ENCODE results near the gene GREM2. TPM values are rescaled to one million over a fixed set of nuclear protein-coding genes. Genes with fewer than 3 reads are reported as not detected.
A peak's percentile ranks its signal among the peaks of the same experiment; 100 is the strongest.

GREM2 gene
- total and polyA plus RNA-seq, 2 experiments from 2014 or later, result 0.18 to 0.21 TPM

DNA sequence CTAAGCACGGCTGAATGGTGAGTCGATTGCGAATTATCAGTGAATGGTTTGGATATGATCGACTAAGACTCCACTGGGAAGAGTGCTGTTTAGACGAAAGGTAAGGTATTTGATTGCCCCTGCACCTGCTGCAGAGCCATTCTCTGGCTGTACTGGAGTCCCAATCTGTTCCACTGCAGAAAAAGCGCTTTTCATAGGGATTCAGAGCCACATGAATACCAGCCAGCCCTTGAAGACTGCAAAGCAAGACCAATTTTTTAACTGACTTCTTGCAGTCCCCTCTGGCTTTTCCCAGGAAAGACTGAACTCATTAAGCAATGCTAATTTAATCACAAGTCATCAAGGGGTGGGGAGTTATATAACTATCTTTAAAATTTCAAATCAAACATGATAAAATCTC lies 1.3 kb downstream of the GREM2 start:
- TF ChIP-seq EZH2 (IDR thresholded peaks at IDR 0.05; ENCODE audit: low read depth, unreplicated experiment), result no peak
- TF ChIP-seq, protein P1, sequence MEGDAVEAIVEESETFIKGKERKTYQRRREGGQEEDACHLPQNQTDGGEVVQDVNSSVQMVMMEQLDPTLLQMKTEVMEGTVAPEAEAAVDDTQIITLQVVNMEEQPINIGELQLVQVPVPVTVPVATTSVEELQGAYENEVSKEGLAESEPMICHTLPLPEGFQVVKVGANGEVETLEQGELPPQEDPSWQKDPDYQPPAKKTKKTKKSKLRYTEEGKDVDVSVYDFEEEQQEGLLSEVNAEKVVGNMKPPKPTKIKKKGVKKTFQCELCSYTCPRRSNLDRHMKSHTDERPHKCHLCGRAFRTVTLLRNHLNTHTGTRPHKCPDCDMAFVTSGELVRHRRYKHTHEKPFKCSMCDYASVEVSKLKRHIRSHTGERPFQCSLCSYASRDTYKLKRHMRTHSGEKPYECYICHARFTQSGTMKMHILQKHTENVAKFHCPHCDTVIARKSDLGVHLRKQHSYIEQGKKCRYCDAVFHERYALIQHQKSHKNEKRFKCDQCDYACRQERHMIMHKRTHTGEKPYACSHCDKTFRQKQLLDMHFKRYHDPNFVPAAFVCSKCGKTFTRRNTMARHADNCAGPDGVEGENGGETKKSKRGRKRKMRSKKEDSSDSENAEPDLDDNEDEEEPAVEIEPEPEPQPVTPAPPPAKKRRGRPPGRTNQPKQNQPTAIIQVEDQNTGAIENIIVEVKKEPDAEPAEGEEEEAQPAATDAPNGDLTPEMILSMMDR (conservative IDR thresholded peaks at IDR 0.05; ENCODE audit: low read depth in 2 of 2), result no peak
- TF ChIP-seq ZNF114 (CRISPR knock-in tag; IDR thresholded peaks at IDR 0.05), result no peak
- TF ChIP-seq, protein P2, sequence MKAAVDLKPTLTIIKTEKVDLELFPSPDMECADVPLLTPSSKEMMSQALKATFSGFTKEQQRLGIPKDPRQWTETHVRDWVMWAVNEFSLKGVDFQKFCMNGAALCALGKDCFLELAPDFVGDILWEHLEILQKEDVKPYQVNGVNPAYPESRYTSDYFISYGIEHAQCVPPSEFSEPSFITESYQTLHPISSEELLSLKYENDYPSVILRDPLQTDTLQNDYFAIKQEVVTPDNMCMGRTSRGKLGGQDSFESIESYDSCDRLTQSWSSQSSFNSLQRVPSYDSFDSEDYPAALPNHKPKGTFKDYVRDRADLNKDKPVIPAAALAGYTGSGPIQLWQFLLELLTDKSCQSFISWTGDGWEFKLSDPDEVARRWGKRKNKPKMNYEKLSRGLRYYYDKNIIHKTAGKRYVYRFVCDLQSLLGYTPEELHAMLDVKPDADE (IDR thresholded peaks at IDR 0.05), result no peak
- TF ChIP-seq EZH2phosphoT487 (IDR thresholded peaks at IDR 0.05; ENCODE audit: unreplicated experiment), result no peak
- no peak for TF ChIP-seq NANOG (IDR thresholded peaks at IDR 0.05; ENCODE audit: borderline replicate concordance)
- TF ChIP-seq, protein P3, sequence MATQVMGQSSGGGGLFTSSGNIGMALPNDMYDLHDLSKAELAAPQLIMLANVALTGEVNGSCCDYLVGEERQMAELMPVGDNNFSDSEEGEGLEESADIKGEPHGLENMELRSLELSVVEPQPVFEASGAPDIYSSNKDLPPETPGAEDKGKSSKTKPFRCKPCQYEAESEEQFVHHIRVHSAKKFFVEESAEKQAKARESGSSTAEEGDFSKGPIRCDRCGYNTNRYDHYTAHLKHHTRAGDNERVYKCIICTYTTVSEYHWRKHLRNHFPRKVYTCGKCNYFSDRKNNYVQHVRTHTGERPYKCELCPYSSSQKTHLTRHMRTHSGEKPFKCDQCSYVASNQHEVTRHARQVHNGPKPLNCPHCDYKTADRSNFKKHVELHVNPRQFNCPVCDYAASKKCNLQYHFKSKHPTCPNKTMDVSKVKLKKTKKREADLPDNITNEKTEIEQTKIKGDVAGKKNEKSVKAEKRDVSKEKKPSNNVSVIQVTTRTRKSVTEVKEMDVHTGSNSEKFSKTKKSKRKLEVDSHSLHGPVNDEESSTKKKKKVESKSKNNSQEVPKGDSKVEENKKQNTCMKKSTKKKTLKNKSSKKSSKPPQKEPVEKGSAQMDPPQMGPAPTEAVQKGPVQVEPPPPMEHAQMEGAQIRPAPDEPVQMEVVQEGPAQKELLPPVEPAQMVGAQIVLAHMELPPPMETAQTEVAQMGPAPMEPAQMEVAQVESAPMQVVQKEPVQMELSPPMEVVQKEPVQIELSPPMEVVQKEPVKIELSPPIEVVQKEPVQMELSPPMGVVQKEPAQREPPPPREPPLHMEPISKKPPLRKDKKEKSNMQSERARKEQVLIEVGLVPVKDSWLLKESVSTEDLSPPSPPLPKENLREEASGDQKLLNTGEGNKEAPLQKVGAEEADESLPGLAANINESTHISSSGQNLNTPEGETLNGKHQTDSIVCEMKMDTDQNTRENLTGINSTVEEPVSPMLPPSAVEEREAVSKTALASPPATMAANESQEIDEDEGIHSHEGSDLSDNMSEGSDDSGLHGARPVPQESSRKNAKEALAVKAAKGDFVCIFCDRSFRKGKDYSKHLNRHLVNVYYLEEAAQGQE (IDR thresholded peaks at IDR 0.05; ENCODE audit: unreplicated experiment), result no peak
- no peak for TF ChIP-seq STAT1 (IDR thresholded peaks at IDR 0.05; ENCODE audit: unreplicated experiment)
- H3K27ac ChIP-seq (ENCODE audit: low read depth), result no peak overlapping the region
- no peak overlapping the region for H2AFZ ChIP-seq
- no peaks in the 10 kb centered on the region for H4K20me1 ChIP-seq (replicated peaks; ENCODE audit: insufficient read depth)
- no peaks in the 10 kb centered on the region for H3K36me3 Mint-ChIP-seq (ENCODE audit: low read depth)
- no peaks in the 10 kb centered on the region for H3K9me2 ChIP-seq (ENCODE audit: insufficient read depth)
- peaks cover 47% of the 10 kb centered on the region for H3K4me1 Mint-ChIP-seq
- H3K4me1 ChIP-seq (ENCODE audit: insufficient read depth), result peaks cover 54% of the 10 kb centered on the region
- no peaks in the 10 kb centered on the region; the same call in 2 of the 3 replicates for H3K9me3 Mint-ChIP-seq
- no peaks in the 10 kb centered on the region for H3K79me2 ChIP-seq (replicated peaks; ENCODE audit: insufficient read depth)
- H3K4me3 Mint-ChIP-seq, result no peak overlapping the region
- no peaks in the 10 kb centered on the region for H3K36me3 ChIP-seq (ENCODE audit: insufficient read depth)
- H3K27ac Mint-ChIP-seq, result no peak overlapping the region
- peaks cover 13% of the 10 kb centered on the region for H3K27me3 Mint-ChIP-seq (ENCODE audit: insufficient read depth, low read depth, poor library complexity)
- DNase-seq (ENCODE audit: low spot score) (no peak), ATAC-seq (no peak)
- no peaks in the 10 kb centered on the region; the same call in 1 of the 2 replicates for H3F3A ChIP-seq (replicated peaks; ENCODE audit: low read depth)
- H3K27me3 ChIP-seq (ENCODE audit: insufficient read depth), result peaks cover 19% of the 10 kb centered on the region
- peak overlapping the region; percentile 72 for H3K4me3 ChIP-seq
- peak overlapping the region; percentile 91 for H3K4me2 ChIP-seq

DNA sequence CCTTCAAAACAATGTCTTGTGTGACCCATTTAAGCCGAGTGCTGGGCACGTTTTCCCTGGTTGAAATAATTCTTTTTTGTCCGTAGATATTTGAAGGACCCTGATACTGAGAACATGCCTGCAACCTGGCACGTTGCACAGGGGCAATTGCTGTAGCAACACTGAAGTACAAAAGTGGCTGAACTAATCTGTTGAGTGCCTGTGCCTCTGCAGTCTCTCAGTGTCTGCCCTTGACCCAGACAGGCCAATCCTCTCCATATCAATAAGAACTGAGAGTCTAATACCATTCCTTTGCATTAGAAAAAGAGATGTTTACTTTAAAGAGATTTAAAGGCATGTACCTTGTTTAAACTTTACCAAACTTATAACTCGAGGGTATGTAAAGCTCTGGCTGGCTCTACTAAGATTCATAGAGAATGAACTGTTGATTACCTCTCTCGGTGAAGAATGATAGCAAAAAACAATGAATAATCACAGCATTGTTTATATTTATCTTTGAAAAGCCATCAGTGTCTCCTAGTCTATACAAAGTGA lies 2.4 kb downstream of the GREM2 start:
- Histone ChIP-seq H3K4me3 (no peak overlapping the region), H3K9me2 (ENCODE audit: insufficient read depth) (no peaks in the 10 kb centered on the region), H3F3A (replicated peaks; ENCODE audit: low read depth) (no peaks in the 10 kb centered on the region; the same call in 1 of the 2 replicates), H3K27me3 (ENCODE audit: insufficient read depth) (peaks cover 19% of the 10 kb centered on the region), H2AFZ (no peak overlapping the region), H4K20me1 (replicated peaks; ENCODE audit: insufficient read depth) (no peaks in the 10 kb centered on the region), H3K36me3 (ENCODE audit: insufficient read depth) (no peaks in the 10 kb centered on the region), H3K27ac (ENCODE audit: low read depth) (no peak overlapping the region), H3K4me1 (ENCODE audit: insufficient read depth) (peaks cover 45% of the 10 kb centered on the region), H3K79me2 (replicated peaks; ENCODE audit: insufficient read depth) (no peaks in the 10 kb centered on the region), H3K4me2 (0 out of 2 replicates have a peak overlapping the region, but pooled peaks have one; percentile 22)
- Mint-ChIP-seq H3K27ac (no peak overlapping the region), H3K9me3 (no peaks in the 10 kb centered on the region; the same call in 2 of the 3 replicates), H3K36me3 (ENCODE audit: low read depth) (no peaks in the 10 kb centered on the region), H3K4me1 (peaks cover 44% of the 10 kb centered on the region), H3K27me3 (ENCODE audit: insufficient read depth, low read depth, poor library complexity) (peaks cover 13% of the 10 kb centered on the region), H3K4me3 (no peak overlapping the region)
- ATAC-seq, result no peak
- DNase-seq (ENCODE audit: low spot score), result no peak
- TF ChIP-seq JUNB (IDR thresholded peaks at IDR 0.05; ENCODE audit: unreplicated experiment) (no peak), ZNF114 (CRISPR knock-in tag; IDR thresholded peaks at IDR 0.05) (no peak), CREB1 (CRISPR knock-in tag; IDR thresholded peaks at IDR 0.05; ENCODE audit: low read depth) (no peak), POLR2AphosphoS5 (IDR thresholded peaks at IDR 0.05; ENCODE audit: low read depth) (no peak), EZH2 (IDR thresholded peaks at IDR 0.05; ENCODE audit: low read depth, unreplicated experiment) (no peak), NANOG (IDR thresholded peaks at IDR 0.05; ENCODE audit: borderline replicate concordance) (no peak)
- TF ChIP-seq, protein P3 (IDR thresholded peaks at IDR 0.05; ENCODE audit: unreplicated experiment), result no peak
- TF ChIP-seq, protein P2 (IDR thresholded peaks at IDR 0.05), result no peak
